ENCODE data around the gene RAB3A. TPM values are rescaled to one million over a fixed set of nuclear protein-coding genes. Genes with fewer than 3 reads are reported as not detected.

RAB3A gene
- total RNA-seq, 1 experiment from 2014 or later = 0.68 TPM

GRCh38 chr19:18183529-18183928 lies 20.3 kb downstream of the RAB3A start:
- ChIA-PET POLR2A (interaction anchor here (0.6 to 3.6 kb wide), 3 partner anchors 8 to 92 kb away, joined by 3 to 24 read pairs (median 3); partner anchors contain the start of gene MPV17L2), CTCF (interaction anchor here (0.5 to 1.5 kb wide), 8 partner anchors 9 to 144 kb away, joined by 3 to 10 read pairs (median 4); partner anchors contain the start of gene IQCN)
- no peaks in the 10 kb centered on the region for H3K4me1 Mint-ChIP-seq (ENCODE audit: insufficient read depth, unreplicated experiment)
- DNase-seq (ENCODE audit: unreplicated experiment) = no peak
- H3K36me3 Mint-ChIP-seq (ENCODE audit: insufficient read depth, unreplicated experiment) = no peaks in the 10 kb centered on the region
- no peak for TF ChIP-seq CTCF (IDR thresholded peaks at IDR 0.05; ENCODE audit: unreplicated experiment)
- H3K4me3 Mint-ChIP-seq (ENCODE audit: unreplicated experiment) = no peak overlapping the region
- H3K27me3 Mint-ChIP-seq (ENCODE audit: insufficient read depth, unreplicated experiment) = no peaks in the 10 kb centered on the region
- no peak overlapping the region for H3K27ac Mint-ChIP-seq (ENCODE audit: low read depth, unreplicated experiment)
- intact Hi-C loops (cut with micrococcal nuclease) = no loop called here
- BruUV-seq (replicated peaks) = no TSS peak
- no peaks in the 10 kb centered on the region for H3K9me3 Mint-ChIP-seq (ENCODE audit: unreplicated experiment)

GRCh38 chr19:18179957-18180356 lies 23.9 kb downstream of the RAB3A start:
- no peak for TF ChIP-seq CTCF (IDR thresholded peaks at IDR 0.05; ENCODE audit: unreplicated experiment)
- ChIA-PET CTCF (interaction anchor here (0.7 to 1.8 kb wide), 2 partner anchors 67 to 71 kb away, joined by 3 to 9 read pairs; no protein-coding TSS in a partner anchor), POLR2A (interaction anchor here (0.9 kb wide), 1 partner anchor 13 kb away, joined by 3 read pairs; the partner anchor contains the start of gene MPV17L2)
- intact Hi-C loops (cut with micrococcal nuclease) = no loop called here
- no TSS peak for BruUV-seq (replicated peaks)
- Mint-ChIP-seq H3K9me3 (ENCODE audit: unreplicated experiment) (no peaks in the 10 kb centered on the region), H3K27me3 (ENCODE audit: insufficient read depth, unreplicated experiment) (no peaks in the 10 kb centered on the region), H3K4me3 (ENCODE audit: unreplicated experiment) (no peak overlapping the region), H3K27ac (ENCODE audit: low read depth, unreplicated experiment) (no peak overlapping the region), H3K36me3 (ENCODE audit: insufficient read depth, unreplicated experiment) (no peaks in the 10 kb centered on the region), H3K4me1 (ENCODE audit: insufficient read depth, unreplicated experiment) (no peaks in the 10 kb centered on the region)
- DNase-seq (ENCODE audit: unreplicated experiment) = no peak

DNA sequence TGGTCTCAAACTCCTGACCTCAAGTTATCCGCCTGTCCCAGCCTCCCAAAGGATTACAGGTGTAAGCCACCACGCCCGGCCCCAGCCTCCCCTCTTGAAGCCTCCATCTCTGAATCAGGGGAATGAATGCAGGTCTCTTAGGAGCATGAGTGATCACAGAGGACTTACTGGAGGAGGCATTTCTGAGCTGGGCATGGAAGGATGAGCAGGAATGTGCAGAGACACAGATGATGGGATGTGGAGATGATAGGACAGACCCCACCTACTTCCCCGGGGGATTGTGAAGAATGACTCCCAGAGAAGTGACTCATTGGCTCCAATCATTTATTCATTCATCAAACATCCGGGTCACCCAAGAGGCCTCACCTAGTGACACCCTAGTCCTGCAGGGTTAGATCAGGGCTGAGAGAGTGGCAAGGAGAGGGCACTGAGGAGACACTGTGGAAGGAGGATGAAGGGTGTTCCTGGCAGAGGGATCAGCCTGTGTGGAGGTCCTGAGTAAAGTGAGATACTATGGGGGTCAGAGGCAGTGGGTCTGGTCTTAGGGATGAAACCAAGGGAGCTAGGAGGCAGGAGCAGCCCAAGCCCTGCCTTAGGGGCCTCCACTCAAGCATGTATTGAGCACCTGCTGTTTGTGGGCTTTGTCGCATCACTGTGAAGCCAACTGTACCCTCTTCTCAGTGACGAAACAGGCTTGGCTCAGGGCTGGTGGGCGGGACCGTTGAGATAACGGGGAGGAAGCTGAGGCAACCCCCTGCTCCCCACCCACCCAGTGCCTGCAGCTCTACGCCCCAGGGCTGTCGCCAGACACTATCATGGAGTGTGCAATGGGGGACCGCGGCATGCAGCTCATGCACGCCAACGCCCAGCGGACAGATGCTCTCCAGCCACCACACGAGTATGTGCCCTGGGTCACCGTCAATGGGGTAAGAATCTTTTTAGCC lies 27.2 kb downstream of the RAB3A start:
- H3K36me3 Mint-ChIP-seq (ENCODE audit: insufficient read depth, unreplicated experiment) = peaks cover 5% of the 10 kb centered on the region
- H3K4me3 Mint-ChIP-seq (ENCODE audit: unreplicated experiment) = no peak overlapping the region
- ChIA-PET POLR2A (interaction anchor here (1.1 to 3.8 kb wide), 2 partner anchors 15 to 45 kb away, joined by 5 to 35 read pairs; partner anchors contain the start of gene MPV17L2), CTCF (interaction anchor here (0.8 to 3.0 kb wide), 4 partner anchors 16 to 103 kb away, joined by 3 to 11 read pairs (median 4); no protein-coding TSS in a partner anchor)
- DNase-seq (ENCODE audit: unreplicated experiment) = no peak
- H3K27ac Mint-ChIP-seq (ENCODE audit: low read depth, unreplicated experiment) = no peak overlapping the region
- no TSS peak for BruUV-seq (replicated peaks)
- intact Hi-C loops (cut with micrococcal nuclease) = no loop called here
- H3K9me3 Mint-ChIP-seq (ENCODE audit: unreplicated experiment) = no peaks in the 10 kb centered on the region
- no peaks in the 10 kb centered on the region for H3K27me3 Mint-ChIP-seq (ENCODE audit: insufficient read depth, unreplicated experiment)
- no peak for TF ChIP-seq CTCF (IDR thresholded peaks at IDR 0.05; ENCODE audit: unreplicated experiment)
- peaks cover 5% of the 10 kb centered on the region for H3K4me1 Mint-ChIP-seq (ENCODE audit: insufficient read depth, unreplicated experiment)

DNA sequence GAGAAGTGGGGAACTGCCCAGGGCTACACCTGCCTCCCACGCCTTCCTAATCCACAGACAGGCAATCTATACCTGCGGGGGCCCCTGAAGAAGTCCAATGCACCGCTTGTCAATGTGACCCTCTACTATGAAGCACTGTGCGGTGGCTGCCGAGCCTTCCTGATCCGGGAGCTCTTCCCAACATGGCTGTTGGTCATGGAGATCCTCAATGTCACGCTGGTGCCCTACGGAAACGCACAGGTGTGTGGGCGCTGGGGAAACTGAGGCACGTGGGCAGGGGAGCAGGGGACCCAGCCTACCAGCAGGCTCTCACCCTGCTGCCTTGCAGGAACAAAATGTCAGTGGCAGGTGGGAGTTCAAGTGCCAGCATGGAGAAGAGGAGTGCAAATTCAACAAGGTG lies 28.9 kb downstream of the RAB3A start:
- no peaks in the 10 kb centered on the region for H3K9me3 Mint-ChIP-seq (ENCODE audit: unreplicated experiment)
- H3K27me3 Mint-ChIP-seq (ENCODE audit: insufficient read depth, unreplicated experiment) = no peaks in the 10 kb centered on the region
- no peak for TF ChIP-seq CTCF (IDR thresholded peaks at IDR 0.05; ENCODE audit: unreplicated experiment)
- H3K27ac Mint-ChIP-seq (ENCODE audit: low read depth, unreplicated experiment) = no peak overlapping the region
- intact Hi-C loops (cut with micrococcal nuclease) = no loop called here
- H3K4me3 Mint-ChIP-seq (ENCODE audit: unreplicated experiment) = peak overlapping the region; percentile 80
- ChIA-PET CTCF (interaction anchor here (0.9 to 3.0 kb wide), 10 partner anchors 8 to 238 kb away, joined by 3 to 11 read pairs (median 4); no protein-coding TSS in a partner anchor), POLR2A (interaction anchor here (1.3 to 3.8 kb wide), 5 partner anchors 11 to 57 kb away, joined by 3 to 35 read pairs (median 8); partner anchors contain the start of genes MPV17L2 and RAB3A)
- peaks cover 22% of the 10 kb centered on the region for H3K36me3 Mint-ChIP-seq (ENCODE audit: insufficient read depth, unreplicated experiment)
- peaks cover 5% of the 10 kb centered on the region for H3K4me1 Mint-ChIP-seq (ENCODE audit: insufficient read depth, unreplicated experiment)
- DNase-seq (ENCODE audit: unreplicated experiment) = no peak
- BruUV-seq (replicated peaks) = no TSS peak

Measured in MCF 10A (cell line).